WTC11 (cell line): Measurements from ENCODE around the gene HMGB2. TPM values are rescaled to one million over a fixed set of nuclear protein-coding genes. Genes with fewer than 3 reads are reported as not detected.

ENCODE experiments used
- ATAC-seq: fragments of 200-7000 bp; cut with Tn5 transposase; 2 replicates; pipeline ENCODE4 v1.10.0; 2021; ENCODE audit warnings: mild to moderate bottlenecking, moderate library complexity
- CTCF ChIA-PET: fragments of 300-600 bp; sonication (Branson Sonifier 250); formaldehyde crosslinking; loops from one replicate; lab custom pipeline; 2021; ENCODE audit warnings: antibody characterized with exemption; lab: Charles Lee
- POLR2A ChIA-PET: fragments of 350-600 bp; sonication (Branson Sonifier 250); formaldehyde crosslinking; loops from one replicate; lab custom pipeline; 2021; ENCODE audit warnings: antibody characterized with exemption; lab: Charles Lee
- DNase-seq: peaks from one replicate; pipeline ENCODE4 v3.0.0; 2021; ENCODE audit warnings: low spot score
- H3K27ac Mint-ChIP-seq: 2 replicates; pipeline ENCODE4 v1.8.0; 2021; ENCODE audit warnings: mixed read lengths
- H3K27me3 Mint-ChIP-seq: 2 replicates; pipeline ENCODE4 v1.8.0; 2021; ENCODE audit warnings: low read depth, mild to moderate bottlenecking, moderate library complexity, mixed read lengths
- H3K36me3 Mint-ChIP-seq: 2 replicates; pipeline ENCODE4 v1.8.0; 2021; ENCODE audit warnings: mixed read lengths
- H3K4me1 Mint-ChIP-seq: 2 replicates; pipeline ENCODE4 v1.8.0; 2022; ENCODE audit warnings: mixed read lengths
- H3K4me3 Mint-ChIP-seq: 2 replicates; pipeline ENCODE4 v1.8.0; 2021; ENCODE audit warnings: mild to moderate bottlenecking, moderate library complexity, mixed read lengths
- H3K9me3 Mint-ChIP-seq: 2 replicates; pipeline ENCODE4 v1.8.0; 2021; ENCODE audit warnings: mixed read lengths
- CREM ChIP-seq: sonication (generic); formaldehyde crosslinking; IDR thresholded peaks from 2 replicates; pipeline ENCODE4 v1.8.1; 2022; ENCODE audit warnings: mild to moderate bottlenecking, missing genetic modification reagents, moderate library complexity
- CTCF ChIP-seq: fragments of 200-600 bp; IDR thresholded peaks from 2 replicates; pipeline ENCODE4 v1.8.0; 2022; ENCODE audit warnings: antibody characterized with exemption
- EMX1 ChIP-seq: fragments of 250-450 bp; sonication (Bioruptor Pico); IDR thresholded peaks from 2 replicates; pipeline ENCODE4 v1.8.0; 2021; ENCODE audit warnings: mild to moderate bottlenecking
- ERG ChIP-seq: fragments of 250-450 bp; sonication (Bioruptor Pico); IDR thresholded peaks from 2 replicates; pipeline ENCODE4 v1.8.0; 2021; ENCODE audit warnings: mild to moderate bottlenecking
- ETV6 ChIP-seq: sonication (generic); formaldehyde crosslinking; IDR thresholded peaks from 2 replicates; pipeline ENCODE4 v1.8.1; 2022; ENCODE audit warnings: mild to moderate bottlenecking, missing genetic modification reagents
- FOXJ3 ChIP-seq: sonication (generic); formaldehyde crosslinking; IDR thresholded peaks from 2 replicates; pipeline ENCODE4 v1.9.0; 2021; ENCODE audit warnings: missing genetic modification reagents, mild to moderate bottlenecking, borderline replicate concordance
- GTF2I ChIP-seq: fragments of 250-450 bp; sonication (Bioruptor Pico); conservative IDR thresholded peaks from 2 replicates; pipeline ENCODE4 v1.4.0; 2021; ENCODE audit warnings: mild to moderate bottlenecking
- HMGA2 ChIP-seq: fragments of 250-450 bp; sonication (Bioruptor Pico); IDR thresholded peaks from 2 replicates; pipeline ENCODE4 v1.4.0; 2021; ENCODE audit warnings: mild to moderate bottlenecking, moderate library complexity
- IRF2 ChIP-seq: sonication (generic); formaldehyde crosslinking; IDR thresholded peaks from 2 replicates; pipeline ENCODE4 v1.8.0; 2022; ENCODE audit warnings: low read depth, missing genetic modification reagents, borderline replicate concordance
- JAZF1 ChIP-seq: fragments of 250-450 bp; sonication (Bioruptor Pico); IDR thresholded peaks from 2 replicates; pipeline ENCODE4 v1.9.0; 2021; ENCODE audit warnings: moderate library complexity, mild to moderate bottlenecking, inconsistent platforms
- MAX ChIP-seq: sonication (generic); formaldehyde crosslinking; IDR thresholded peaks from 2 replicates; pipeline ENCODE4 v1.8.0; 2022; ENCODE audit warnings: mild to moderate bottlenecking, missing genetic modification reagents
- MXD4 ChIP-seq: fragments of 250-450 bp; sonication (Bioruptor Pico); IDR thresholded peaks from 2 replicates; pipeline ENCODE4 v1.8.0; 2021; ENCODE audit warnings: mild to moderate bottlenecking, moderate library complexity, borderline replicate concordance
- NR1H2 ChIP-seq: sonication (generic); formaldehyde crosslinking; IDR thresholded peaks from 2 replicates; pipeline ENCODE4 v1.9.0; 2021; ENCODE audit warnings: mild to moderate bottlenecking, moderate library complexity, missing genetic modification reagents
- NR3C1 ChIP-seq: sonication (generic); formaldehyde crosslinking; conservative IDR thresholded peaks from 2 replicates; pipeline ENCODE4 v1.8.1; 2023; ENCODE audit warnings: low read depth, mild to moderate bottlenecking, missing genetic modification reagents
- RELA ChIP-seq: sonication (generic); formaldehyde crosslinking; IDR thresholded peaks from 2 replicates; pipeline ENCODE4 v1.8.1; 2022; ENCODE audit warnings: missing genetic modification reagents, mild to moderate bottlenecking, borderline replicate concordance
- SMAD3 ChIP-seq: sonication (generic); formaldehyde crosslinking; IDR thresholded peaks from 2 replicates; pipeline ENCODE4 v1.8.0; 2022; ENCODE audit warnings: missing genetic modification reagents, mild to moderate bottlenecking, borderline replicate concordance
- TEAD1 ChIP-seq: sonication (generic); formaldehyde crosslinking; IDR thresholded peaks from 2 replicates; pipeline ENCODE4 v1.8.0; 2022; ENCODE audit warnings: mild to moderate bottlenecking, missing genetic modification reagents
- TEAD4 ChIP-seq: sonication (generic); formaldehyde crosslinking; IDR thresholded peaks from 2 replicates; pipeline ENCODE4 v1.8.0; 2022; ENCODE audit warnings: mild to moderate bottlenecking, missing genetic modification reagents
- ZBTB43 ChIP-seq: sonication (generic); formaldehyde crosslinking; IDR thresholded peaks from 2 replicates; pipeline ENCODE4 v1.8.1; 2023; ENCODE audit warnings: mild to moderate bottlenecking, missing genetic modification reagents
- ZNF219 ChIP-seq: sonication (generic); formaldehyde crosslinking; IDR thresholded peaks from 2 replicates; pipeline ENCODE4 v1.8.0; 2023; ENCODE audit warnings: missing genetic modification reagents, mild to moderate bottlenecking, borderline replicate concordance
- total RNA-seq: library from RNA; stranded (reverse); gene quantifications from 3 replicates; pipeline ENCODE4 v1.2.3, GENCODE V29; 2021
- TF ChIP-seq, protein P1 (sequence below): sonication (generic); formaldehyde crosslinking; IDR thresholded peaks from 2 replicates; pipeline ENCODE4 v1.8.0; 2022; ENCODE audit warnings: mild to moderate bottlenecking, missing genetic modification reagents
- TF ChIP-seq, protein P2 (sequence below): sonication (generic); formaldehyde crosslinking; IDR thresholded peaks from 2 replicates; pipeline ENCODE4 v1.8.1; 2022; ENCODE audit warnings: mild to moderate bottlenecking, missing genetic modification reagents, moderate library complexity, borderline replicate concordance
- TF ChIP-seq, protein P3 (sequence below): sonication (generic); formaldehyde crosslinking; IDR thresholded peaks from 2 replicates; pipeline ENCODE4 v1.8.1; 2023; ENCODE audit warnings: mild to moderate bottlenecking, moderate library complexity, missing genetic modification reagents
- TF ChIP-seq, protein P4 (sequence below): sonication (generic); formaldehyde crosslinking; IDR thresholded peaks from 2 replicates; pipeline ENCODE4 v1.8.1; 2022; ENCODE audit warnings: missing genetic modification reagents, borderline replicate concordance

The HMGB2 gene
- total RNA-seq, 1 experiment from 2014 or later = 279 TPM

GRCh38 chr4:173284463-173284862 is 49.7 kb downstream of the HMGB2 start (continued):
- no peak for TF ChIP-seq GTF2I
- TF ChIP-seq, protein P1, sequence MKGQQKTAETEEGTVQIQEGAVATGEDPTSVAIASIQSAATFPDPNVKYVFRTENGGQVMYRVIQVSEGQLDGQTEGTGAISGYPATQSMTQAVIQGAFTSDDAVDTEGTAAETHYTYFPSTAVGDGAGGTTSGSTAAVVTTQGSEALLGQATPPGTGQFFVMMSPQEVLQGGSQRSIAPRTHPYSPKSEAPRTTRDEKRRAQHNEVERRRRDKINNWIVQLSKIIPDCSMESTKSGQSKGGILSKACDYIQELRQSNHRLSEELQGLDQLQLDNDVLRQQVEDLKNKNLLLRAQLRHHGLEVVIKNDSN (CRISPR knock-in tag) = no peak

- Mint-ChIP-seq H3K4me1 (peaks cover 3% of the 10 kb centered on the region; the same call in 1 of the 2 replicates), H3K27ac (no peak overlapping the region), H3K36me3 (peaks cover 61% of the 10 kb centered on the region), H3K4me3 (no peak overlapping the region), H3K27me3 (no peaks in the 10 kb centered on the region; the same call in 1 of the 2 replicates), H3K9me3 (peaks cover 53% of the 10 kb centered on the region)
- no peak for TF ChIP-seq ZNF219 (CRISPR knock-in tag)
- TF ChIP-seq IRF2 = no peak
- TF ChIP-seq ZBTB43 = no peak
- no peak for TF ChIP-seq HMGA2 (CRISPR knock-in tag)
- TF ChIP-seq, protein P2, sequence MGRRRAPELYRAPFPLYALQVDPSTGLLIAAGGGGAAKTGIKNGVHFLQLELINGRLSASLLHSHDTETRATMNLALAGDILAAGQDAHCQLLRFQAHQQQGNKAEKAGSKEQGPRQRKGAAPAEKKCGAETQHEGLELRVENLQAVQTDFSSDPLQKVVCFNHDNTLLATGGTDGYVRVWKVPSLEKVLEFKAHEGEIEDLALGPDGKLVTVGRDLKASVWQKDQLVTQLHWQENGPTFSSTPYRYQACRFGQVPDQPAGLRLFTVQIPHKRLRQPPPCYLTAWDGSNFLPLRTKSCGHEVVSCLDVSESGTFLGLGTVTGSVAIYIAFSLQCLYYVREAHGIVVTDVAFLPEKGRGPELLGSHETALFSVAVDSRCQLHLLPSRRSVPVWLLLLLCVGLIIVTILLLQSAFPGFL (CRISPR knock-in tag) = no peak
- no peak for TF ChIP-seq NR3C1
- TF ChIP-seq CTCF = no peak
- no peak for TF ChIP-seq CREM (CRISPR knock-in tag)
- TF ChIP-seq, protein P3, sequence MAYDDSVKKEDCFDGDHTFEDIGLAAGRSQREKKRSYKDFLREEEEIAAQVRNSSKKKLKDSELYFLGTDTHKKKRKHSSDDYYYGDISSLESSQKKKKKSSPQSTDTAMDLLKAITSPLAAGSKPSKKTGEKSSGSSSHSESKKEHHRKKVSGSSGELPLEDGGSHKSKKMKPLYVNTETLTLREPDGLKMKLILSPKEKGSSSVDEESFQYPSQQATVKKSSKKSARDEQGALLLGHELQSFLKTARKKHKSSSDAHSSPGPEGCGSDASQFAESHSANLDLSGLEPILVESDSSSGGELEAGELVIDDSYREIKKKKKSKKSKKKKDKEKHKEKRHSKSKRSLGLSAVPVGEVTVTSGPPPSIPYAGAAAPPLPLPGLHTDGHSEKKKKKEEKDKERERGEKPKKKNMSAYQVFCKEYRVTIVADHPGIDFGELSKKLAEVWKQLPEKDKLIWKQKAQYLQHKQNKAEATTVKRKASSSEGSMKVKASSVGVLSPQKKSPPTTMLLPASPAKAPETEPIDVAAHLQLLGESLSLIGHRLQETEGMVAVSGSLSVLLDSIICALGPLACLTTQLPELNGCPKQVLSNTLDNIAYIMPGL (CRISPR knock-in tag) = no peak
- no peak for TF ChIP-seq SMAD3 (CRISPR knock-in tag)
- TF ChIP-seq, protein P4, sequence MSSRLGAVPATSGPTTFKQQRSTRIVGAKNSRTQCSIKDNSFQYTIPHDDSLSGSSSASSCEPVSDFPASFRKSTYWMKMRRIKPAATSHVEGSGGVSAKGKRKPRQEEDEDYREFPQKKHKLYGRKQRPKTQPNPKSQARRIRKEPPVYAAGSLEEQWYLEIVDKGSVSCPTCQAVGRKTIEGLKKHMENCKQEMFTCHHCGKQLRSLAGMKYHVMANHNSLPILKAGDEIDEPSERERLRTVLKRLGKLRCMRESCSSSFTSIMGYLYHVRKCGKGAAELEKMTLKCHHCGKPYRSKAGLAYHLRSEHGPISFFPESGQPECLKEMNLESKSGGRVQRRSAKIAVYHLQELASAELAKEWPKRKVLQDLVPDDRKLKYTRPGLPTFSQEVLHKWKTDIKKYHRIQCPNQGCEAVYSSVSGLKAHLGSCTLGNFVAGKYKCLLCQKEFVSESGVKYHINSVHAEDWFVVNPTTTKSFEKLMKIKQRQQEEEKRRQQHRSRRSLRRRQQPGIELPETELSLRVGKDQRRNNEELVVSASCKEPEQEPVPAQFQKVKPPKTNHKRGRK = no peak
- ChIA-PET CTCF (interaction anchor here (0.8 kb wide), 1 partner anchor 19 kb away, joined by 4 read pairs; no protein-coding TSS in a partner anchor), POLR2A (no interaction called here)
- DNase-seq = no peak
- ATAC-seq = no peak
These were observed 51.5 kb downstream of the HMGB2 start for GRCh38 chr4:173282626-173283025.

- H3K36me3 Mint-ChIP-seq = peaks cover 56% of the 10 kb centered on the region
- H3K4me3 Mint-ChIP-seq = no peak overlapping the region
- peak overlapping the region; percentile 43; the same call in 1 of the 2 replicates for H3K27ac Mint-ChIP-seq
- ATAC-seq (no peak), DNase-seq (no peak)
- peaks cover 7% of the 10 kb centered on the region for H3K4me1 Mint-ChIP-seq
- CTCF ChIA-PET = interaction anchor here (0.8 to 0.9 kb wide), 3 partner anchors 15 to 260 kb away, joined by 3 to 4 read pairs (median 3); no protein-coding TSS in a partner anchor
- no peaks in the 10 kb centered on the region; the same call in 1 of the 2 replicates for H3K27me3 Mint-ChIP-seq
- POLR2A ChIA-PET = no interaction called here
- TF ChIP-seq TEAD1 (CRISPR knock-in tag) (no peak), RELA (CRISPR knock-in tag) (no peak), EMX1 (no peak), MXD4 (CRISPR knock-in tag) (no peak), TEAD4 (CRISPR knock-in tag) (no peak), NR1H2 (CRISPR knock-in tag) (no peak), ETV6 (CRISPR knock-in tag) (no peak), ERG (CRISPR knock-in tag) (no peak), JAZF1 (CRISPR knock-in tag) (no peak), FOXJ3 (no peak), MAX (CRISPR knock-in tag) (no peak)
- H3K9me3 Mint-ChIP-seq = peaks cover 49% of the 10 kb centered on the region
These were observed 51.9 kb downstream of the HMGB2 start for GRCh38 chr4:173282256-173282562.
